DMS 273 (cell line): ENCODE results near the gene KCNJ8.

ENCODE experiments used
- DNase-seq: peaks from one replicate; lab custom pipeline; 2025; ENCODE audit not compliant: unreplicated experiment; lab: John Stamatoyannopoulos, UW

The KCNJ8 gene

GRCh38 chr12:21718403-21718802 lies 56.1 kb downstream of the KCNJ8 start:
- no peak for DNase-seq

- DNase-seq, result no peak
Observed at GRCh38 chr12:21717767-21718166, 56.7 kb downstream of the KCNJ8 start.

- DNase-seq, result no peak
Observed at GRCh38 chr12:21715386-21715785, 59.1 kb downstream of the KCNJ8 start.
